GM18526 (cell line): ENCODE data around the gene PLEKHA5.

ENCODE experiments used
- POLR2A ChIP-seq: IDR thresholded peaks from 3 replicates; pipeline ENCODE4 v1.6.1; 2011; ENCODE audit not compliant: insufficient read length; ENCODE audit errors: extremely low read depth

PLEKHA5 gene

DNA sequence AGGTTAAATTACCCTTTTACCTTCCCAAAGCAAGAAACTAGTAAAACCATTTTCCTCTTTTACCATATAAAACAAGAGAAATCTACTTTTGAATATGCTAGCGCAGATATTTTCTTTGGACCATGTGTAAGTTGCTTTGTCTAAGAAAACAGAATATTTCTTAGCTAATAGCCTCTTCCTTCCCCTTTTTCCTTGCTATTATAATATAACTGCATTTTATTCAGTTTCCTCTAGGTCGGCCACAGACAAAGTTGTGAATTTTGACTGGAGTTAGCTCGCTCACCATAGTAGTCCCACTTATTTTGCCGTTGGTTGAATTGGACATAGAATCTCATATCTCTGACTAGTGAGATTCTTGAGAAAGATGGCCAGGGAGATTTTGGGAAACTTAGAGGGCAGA lies 115.6 kb downstream of the PLEKHA5 start:
- no peak for TF ChIP-seq POLR2A

DNA sequence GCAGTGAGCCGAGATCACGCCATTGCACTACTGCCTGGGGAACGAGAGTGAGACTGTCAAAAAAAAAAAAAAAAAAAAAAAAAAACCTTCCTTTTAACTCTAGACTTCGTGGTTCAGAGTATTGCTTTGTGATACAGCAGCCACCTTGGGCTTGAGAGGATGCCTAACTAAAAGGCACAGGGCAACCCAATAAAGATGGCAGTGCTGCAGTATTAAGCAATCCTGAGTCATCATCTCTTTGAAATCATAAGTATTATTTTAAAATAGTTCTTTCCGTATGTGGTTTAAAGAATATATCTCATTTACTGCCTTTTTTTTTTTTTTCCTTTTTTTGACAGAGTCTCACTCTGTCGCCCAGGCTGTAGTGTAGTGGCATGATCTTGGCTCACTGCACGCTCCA lies 116.1 kb downstream of the PLEKHA5 start:
- TF ChIP-seq POLR2A = no peak

- TF ChIP-seq POLR2A = no peak
Observed at GRCh38 chr12:19246933-19247332, 117.4 kb downstream of the PLEKHA5 start.

GRCh38 chr12:19248929-19249602 lies 119.5 kb downstream of the PLEKHA5 start:
- TF ChIP-seq POLR2A = no peak

GRCh38 chr12:19251481-19252132 lies 122.1 kb downstream of the PLEKHA5 start:
- no peak for TF ChIP-seq POLR2A

DNA sequence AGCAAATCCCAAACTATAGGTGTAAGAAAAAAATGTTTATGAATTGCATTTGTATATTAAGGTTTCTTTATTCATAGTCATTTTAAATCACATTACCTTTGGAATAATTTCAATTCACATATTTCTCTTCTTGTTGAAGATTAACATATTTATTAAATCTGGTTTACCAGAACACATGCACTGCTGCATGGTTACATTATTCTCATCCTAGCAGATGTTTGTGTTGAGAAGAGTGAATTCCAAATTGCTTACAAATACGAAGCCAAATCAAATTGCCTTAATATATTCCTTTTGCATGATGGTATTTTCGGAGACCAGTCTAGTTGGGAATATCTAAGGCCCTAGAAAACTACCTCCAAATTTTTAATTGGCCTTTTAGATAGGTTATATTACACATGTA lies 130.6 kb downstream of the PLEKHA5 start:
- TF ChIP-seq POLR2A = no peak

- no peak for TF ChIP-seq POLR2A
Observed at GRCh38 chr12:19261773-19262172, 132.2 kb downstream of the PLEKHA5 start.

GRCh38 chr12:19263672-19264071 lies 134.1 kb downstream of the PLEKHA5 start:
- no peak for TF ChIP-seq POLR2A

DNA sequence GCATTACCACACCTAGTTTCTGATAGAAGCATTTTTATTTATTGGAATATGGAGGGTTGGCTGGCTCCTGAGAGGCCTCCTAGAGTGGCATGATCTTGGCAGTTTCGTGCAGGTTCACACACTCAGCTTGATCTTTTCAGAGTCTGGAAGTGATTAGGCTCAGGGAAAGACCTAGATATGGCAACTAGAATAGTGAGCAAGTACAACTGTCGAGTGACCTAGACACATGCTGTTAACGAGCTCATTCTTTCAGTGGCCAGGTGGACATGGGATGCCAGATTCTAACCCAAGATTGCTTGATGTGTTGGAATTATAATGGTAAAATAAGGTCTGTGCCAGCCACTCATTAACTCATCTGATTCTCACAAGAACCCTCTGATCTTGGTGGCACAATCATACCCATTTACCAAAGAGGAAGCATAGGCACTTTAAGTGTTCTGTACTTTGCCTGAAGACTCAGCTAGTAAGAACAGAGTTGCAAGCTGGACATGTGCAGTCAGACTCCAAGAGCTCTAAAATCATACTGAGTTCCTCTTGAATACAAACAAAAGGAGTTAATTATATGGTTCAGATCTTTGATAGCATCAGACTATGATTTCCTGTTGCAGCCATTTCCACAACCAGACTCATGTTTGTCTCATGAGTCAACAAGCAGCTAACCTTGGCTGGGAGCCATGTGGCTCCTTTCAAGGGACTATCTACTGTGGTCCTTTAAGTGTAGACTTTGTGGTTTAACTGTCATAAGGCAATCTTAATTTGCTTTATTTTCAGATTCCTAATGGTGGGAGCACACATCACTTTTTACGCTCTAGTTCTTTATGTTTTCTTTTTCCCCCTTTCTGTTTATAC lies 144.2 kb downstream of the PLEKHA5 start:
- no peak for TF ChIP-seq POLR2A

DNA sequence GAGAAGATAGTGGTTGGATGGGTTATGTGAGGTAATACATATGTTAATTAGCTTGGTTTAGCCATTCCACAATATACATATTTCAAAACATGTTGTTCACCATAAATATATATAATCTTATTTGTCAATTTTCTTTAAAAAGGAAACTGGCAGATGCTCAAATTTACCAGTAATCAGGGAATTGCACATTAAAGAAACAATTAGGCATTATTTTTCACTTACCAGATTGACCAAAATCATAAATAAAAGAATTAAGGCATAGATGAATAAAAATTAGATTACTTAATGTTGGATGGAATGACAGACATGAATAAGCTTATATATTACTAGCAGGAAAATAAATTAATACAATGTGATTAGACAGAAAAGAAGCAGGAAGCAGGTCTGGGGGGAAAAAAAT lies 147.2 kb downstream of the PLEKHA5 start:
- TF ChIP-seq POLR2A = no peak

- no peak for TF ChIP-seq POLR2A
Observed at GRCh38 chr12:19277711-19278110, 148.2 kb downstream of the PLEKHA5 start.

- TF ChIP-seq POLR2A = no peak
Observed at GRCh38 chr12:19278407-19278806, 148.9 kb downstream of the PLEKHA5 start.

DNA sequence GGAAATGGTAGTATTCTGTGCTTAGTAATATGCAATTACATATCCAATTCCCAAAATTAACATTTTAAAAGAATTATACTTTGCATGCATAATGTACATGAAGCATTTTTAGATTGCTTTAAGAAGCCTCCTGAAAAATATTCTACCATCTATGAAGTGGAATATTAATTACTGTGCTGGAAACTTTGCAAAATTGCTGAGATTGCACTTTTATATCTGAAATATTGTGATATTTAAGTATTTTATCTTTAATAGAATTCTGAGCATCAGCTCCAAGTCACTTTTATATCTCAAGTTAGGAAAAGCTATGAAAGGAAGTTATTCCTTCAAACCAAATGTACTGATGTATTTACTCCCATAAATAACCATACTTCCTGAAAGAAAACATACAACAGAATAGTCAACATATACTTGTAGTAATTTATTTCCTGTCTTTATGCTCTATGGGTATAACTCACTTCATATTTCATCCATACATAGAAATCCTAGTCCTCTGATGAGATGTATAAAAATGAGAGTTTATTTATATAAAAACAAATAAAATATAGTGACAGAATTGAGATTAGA lies 152.7 kb downstream of the PLEKHA5 start:
- no peak for TF ChIP-seq POLR2A

DNA sequence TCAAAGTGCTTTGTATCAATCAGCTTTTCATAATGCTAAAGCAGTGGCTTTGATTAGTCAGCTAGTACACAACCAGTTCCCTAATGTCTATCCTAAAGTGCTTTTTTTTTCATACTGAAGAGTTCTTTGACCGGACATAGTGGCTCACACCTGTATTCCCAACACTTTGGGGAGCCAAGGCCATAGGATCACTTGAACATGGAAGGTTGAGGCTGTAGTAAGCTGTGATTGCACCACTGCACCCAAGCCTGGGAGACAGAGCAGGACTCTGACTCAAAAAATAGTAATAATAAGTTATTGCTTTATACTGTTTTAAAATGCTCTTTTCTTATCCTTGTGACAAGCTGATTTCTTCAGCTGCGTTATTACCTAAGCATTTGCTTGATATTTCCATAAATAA lies 155.1 kb downstream of the PLEKHA5 start:
- no peak for TF ChIP-seq POLR2A

GRCh38 chr12:19285793-19286448 lies 156.4 kb downstream of the PLEKHA5 start:
- no peak for TF ChIP-seq POLR2A
